ENCODE data around the gene CLCN2.

CLCN2 gene

DNA sequence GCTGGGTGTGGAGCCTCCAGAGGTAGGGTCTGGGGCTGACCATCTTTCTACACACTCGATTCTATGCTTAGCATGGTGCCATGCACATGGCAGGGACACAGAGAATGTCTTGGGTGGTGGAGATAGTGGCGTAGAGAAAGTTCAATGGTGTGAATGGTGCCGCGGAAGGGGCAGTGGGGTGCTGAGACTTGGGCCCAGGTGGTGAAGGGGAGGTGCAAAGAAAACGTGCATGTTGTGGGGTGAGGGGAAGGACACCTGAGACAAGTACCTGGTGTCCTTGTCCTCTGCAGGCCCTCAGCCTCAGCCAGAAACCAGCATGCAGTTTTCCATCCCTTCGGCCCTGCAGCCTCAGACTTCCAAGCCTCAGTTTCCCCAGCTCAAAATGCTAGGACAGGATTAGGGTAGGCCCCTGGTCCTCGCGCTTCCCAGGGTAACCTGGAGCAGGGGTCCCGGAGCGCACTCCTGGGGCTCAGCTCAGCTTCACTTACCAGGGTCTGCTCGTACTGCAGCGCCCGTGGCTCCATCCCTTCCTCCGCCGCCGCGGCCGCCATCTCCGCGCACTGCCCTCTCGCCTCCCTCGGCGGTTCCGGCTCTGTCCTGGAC, 375 bp downstream of the CLCN2 start:
- TF ChIP-seq, protein P1, sequence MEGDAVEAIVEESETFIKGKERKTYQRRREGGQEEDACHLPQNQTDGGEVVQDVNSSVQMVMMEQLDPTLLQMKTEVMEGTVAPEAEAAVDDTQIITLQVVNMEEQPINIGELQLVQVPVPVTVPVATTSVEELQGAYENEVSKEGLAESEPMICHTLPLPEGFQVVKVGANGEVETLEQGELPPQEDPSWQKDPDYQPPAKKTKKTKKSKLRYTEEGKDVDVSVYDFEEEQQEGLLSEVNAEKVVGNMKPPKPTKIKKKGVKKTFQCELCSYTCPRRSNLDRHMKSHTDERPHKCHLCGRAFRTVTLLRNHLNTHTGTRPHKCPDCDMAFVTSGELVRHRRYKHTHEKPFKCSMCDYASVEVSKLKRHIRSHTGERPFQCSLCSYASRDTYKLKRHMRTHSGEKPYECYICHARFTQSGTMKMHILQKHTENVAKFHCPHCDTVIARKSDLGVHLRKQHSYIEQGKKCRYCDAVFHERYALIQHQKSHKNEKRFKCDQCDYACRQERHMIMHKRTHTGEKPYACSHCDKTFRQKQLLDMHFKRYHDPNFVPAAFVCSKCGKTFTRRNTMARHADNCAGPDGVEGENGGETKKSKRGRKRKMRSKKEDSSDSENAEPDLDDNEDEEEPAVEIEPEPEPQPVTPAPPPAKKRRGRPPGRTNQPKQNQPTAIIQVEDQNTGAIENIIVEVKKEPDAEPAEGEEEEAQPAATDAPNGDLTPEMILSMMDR (IDR thresholded peaks at IDR 0.05), result no peak

DNA sequence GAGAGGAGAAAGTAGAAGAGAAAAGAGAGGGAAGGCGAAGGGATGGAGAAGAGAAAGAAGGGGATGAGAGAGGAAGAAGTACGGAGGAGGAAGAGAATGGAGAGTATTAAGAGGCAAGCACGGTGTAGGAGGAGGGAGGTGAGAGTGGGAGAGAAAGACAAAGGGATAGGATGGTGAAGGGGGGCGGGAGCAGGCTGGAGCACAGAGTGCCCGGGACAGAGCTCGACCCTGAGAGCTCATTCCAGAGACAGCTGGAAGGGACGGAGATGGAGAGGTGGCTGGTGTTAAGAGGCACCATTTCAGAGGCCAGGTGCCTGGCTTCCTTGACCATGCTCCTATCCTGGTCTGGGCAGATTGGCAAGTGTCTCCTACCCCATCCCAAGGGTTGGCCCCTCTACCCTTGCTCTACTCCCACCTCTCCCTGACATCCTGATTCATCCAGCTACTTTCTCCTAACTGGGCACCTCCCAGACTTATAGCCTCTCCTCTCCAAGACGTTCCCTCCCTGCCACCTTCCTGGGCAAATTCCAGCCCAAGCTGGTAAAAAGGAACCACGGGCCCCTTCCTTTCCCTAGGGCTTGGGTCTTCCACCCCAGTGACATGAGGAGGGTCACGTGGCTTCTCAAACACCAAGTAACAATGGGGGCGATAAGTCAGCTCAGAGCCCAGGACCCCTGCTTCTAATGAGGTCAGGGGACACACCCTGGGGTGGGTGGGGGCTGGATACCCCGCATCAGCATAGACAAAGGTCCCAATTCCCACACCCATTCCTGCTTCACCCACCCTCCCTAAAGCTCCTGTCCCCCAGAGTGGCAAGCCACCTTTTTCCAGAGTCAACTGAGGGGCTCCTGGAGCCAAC, 1.1 kb downstream of the CLCN2 start:
- TF ChIP-seq, protein P1 (IDR thresholded peaks at IDR 0.05), result no peak

DNA sequence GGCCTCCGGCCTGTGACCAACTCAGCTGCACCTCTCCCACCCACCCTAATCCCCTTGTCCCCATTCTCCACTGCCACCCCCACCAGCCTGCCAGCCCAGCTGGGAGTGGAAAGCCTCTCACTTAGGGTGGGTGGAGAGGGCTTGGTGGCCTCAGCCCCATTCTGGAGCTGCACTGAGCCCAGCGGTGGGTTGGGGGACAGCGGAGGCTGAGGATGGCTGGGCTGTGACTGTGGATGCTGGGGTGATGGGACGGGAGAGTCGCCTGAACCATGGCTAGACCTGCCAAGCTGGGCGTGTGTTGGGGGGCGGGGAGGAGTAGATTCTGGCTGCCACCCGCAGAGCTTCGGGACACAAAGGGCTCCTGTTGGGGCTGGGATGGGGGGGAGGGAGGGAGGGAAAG, 1.8 kb downstream of the CLCN2 start:
- TF ChIP-seq, protein P1 (IDR thresholded peaks at IDR 0.05), result no peak

DNA sequence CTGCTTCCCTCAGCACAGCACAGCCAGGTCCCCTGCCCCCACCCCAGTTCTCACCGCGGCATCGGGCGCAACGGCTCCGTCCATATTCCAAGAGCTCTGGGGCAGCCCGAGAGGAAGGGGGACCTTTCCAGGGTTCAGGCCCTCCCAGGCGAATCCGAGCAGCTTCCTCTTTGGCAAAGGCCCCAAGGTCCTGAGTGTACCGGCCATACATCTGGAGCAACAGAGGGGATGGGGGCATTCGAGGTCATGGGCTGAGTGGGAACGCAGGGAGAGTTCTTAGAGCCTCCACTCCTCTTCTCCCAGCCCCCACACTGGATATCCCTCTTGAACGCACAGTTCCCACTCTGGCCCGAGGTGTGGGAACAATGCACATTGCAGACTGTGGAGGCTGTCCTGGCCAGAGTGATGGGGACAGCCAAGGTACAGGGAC, 2.5 kb downstream of the CLCN2 start:
- TF ChIP-seq, protein P1 (IDR thresholded peaks at IDR 0.05), result no peak

DNA sequence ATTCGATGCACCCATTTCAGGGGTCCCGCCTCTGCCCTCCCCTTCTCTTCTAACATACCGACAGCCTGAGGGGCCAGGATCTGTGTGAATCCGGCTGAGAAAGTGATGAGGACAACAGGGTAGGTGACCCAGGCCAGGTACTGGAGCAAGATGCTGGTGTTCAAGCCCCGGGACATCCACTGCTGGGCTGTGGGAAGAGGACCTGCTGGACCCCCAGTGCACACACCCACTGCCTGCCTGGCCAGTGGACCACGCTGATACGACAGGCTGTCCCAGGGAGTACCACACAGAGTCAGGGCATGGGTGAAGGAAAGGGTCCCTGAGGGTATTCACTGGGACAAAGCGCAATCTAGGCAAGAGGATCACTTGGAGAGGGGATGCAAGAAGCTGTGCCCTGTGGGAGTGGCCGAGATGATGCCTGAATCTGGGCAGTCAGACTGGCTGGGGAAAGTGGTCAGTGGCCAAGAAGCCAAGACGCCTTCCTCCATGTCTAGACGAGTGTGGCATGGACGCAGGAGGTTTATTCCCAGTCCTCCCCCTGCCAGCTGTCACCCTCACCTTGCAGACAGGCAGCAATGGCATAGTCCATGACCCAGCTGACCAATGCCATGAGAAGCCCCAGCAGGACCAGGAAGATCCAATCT, 3.2 kb downstream of the CLCN2 start:
- TF ChIP-seq, protein P1 (IDR thresholded peaks at IDR 0.05), result no peak

DNA sequence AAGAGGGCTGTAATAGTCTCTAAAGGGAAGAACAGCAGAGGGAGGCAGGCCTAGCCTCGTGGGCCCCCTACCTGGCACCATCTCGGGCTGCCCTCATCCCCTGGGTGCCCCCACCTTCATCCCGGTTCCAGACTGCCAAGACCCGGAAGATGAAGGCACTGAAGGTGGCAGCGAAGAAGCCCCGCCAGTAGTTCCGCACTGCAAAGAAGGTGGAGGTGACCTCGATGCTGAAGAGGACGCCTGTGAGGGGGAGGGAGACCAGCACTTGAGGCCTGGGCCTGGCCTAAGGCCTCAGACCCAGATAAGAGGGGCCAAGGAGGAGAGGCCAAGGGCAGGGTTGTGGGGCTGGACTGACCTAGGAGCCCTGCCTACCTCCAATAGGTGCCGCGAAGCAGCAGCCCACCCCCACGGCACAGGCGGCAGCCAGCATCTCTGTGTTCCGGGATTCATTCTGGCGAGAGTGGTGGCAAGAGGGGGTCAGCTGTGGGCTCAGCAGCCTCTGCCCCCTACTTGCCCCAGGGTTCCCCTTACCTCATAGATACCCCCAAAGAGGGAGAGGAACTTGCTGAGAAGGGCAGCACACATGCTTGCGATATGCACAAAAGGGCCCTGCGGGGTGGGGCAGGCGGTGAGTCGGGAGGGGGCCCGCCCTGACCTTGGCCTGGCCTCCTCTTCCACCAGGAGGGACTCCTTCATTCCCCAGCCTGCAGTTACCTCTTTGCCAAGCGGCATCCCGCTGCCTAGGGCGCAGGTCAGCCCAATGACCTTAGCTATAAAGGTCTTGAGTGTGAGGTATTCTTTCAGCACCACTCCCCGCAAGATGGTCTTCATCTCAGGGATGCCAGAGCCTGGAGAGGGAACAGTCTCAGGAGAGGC, 3.9 kb downstream of the CLCN2 start:
- TF ChIP-seq, protein P1 (IDR thresholded peaks at IDR 0.05), result no peak
